K562 (cell line): ENCODE results near the gene NEUROG3. TPM values are rescaled to one million over a fixed set of nuclear protein-coding genes. Genes with fewer than 3 reads are reported as not detected.

ENCODE experiments used
- ATAC-seq: fragments of 200-7000 bp; cut with Tn5 transposase; 3 replicates; pipeline ENCODE4 v1.9.1; 2020; ENCODE audit warnings: moderate library complexity
- BruUV-seq: library from RNA; stranded (reverse); fragments of 400-500 nt; replicated peaks from 2 replicates; lab custom pipeline; 2021; lab: Mats Ljungman, UMichigan
- CTCF ChIA-PET: fragments of 300-600 bp; formaldehyde crosslinking; extraction: SDS; loops from one replicate; lab custom pipeline; 2021; ENCODE audit warnings: low intra/inter-chr PET ratio; lab: Yijun Ruan, JAX
- POLR2A ChIA-PET: fragments of 300-600, 350-650 bp; sonication (Branson Sonifier 250); formaldehyde crosslinking; extraction: SDS; loops from one replicate; lab custom pipeline; 2021; ENCODE audit warnings: antibody characterized with exemption, inconsistent platforms; lab: Yijun Ruan, JAX
- DNase-seq, 4 experiments: peaks; one replicate each; pipeline versions ENCODE4 v3.0.0 to v3.0.0-alpha.2; 2011 to 2018; ENCODE audit warnings: low spot score in 3 of 4, mixed read lengths in 3 of 4; ENCODE audit errors: extremely low read depth in 1 of 4
- FAIRE-seq: peaks from 2 replicates; lab custom pipeline; 2011; peaks lifted over from hg19 to GRCh38; lab: Jason Lieb, UNC
- H2AFZ ChIP-seq: 2 replicates; pipeline ENCODE4 v1.6.0; 2011; ENCODE audit warnings: low read depth, low read length, control low read depth, inconsistent platforms
- H3K27ac ChIP-seq: fragments of 200-600 bp; 3 replicates; pipeline ENCODE4 v1.8.0; 2011; ENCODE audit warnings: low read depth, mild to moderate bottlenecking, control low read depth, inconsistent platforms, low read length, moderate library complexity, mixed read lengths; ENCODE audit errors: extremely low read depth
- H3K27me3 ChIP-seq, 2 experiments: fragments of 300-600 bp in 1 of 2; 2 replicates in 1 of 2; 3 replicates in 1 of 2; pipeline versions ENCODE4 v1.6.0 to v1.8.0; 2011; ENCODE audit warnings: inconsistent platforms in 2 of 2, low read length in 2 of 2, mild to moderate bottlenecking in 1 of 2, mixed read lengths in 1 of 2, moderate library complexity in 1 of 2; ENCODE audit not compliant: control insufficient read depth in 2 of 2, insufficient read depth in 2 of 2
- H3K36me3 ChIP-seq: fragments of 300-600 bp; 3 replicates; pipeline ENCODE4 v1.8.0; 2011; ENCODE audit warnings: mild to moderate bottlenecking, low read length, inconsistent platforms; ENCODE audit not compliant: control insufficient read depth, insufficient read depth
- H3K4me1 ChIP-seq, 2 experiments: fragments of 200-600 bp in 1 of 2; replicated peaks in 1 of 2; 2 replicates in 1 of 2; 3 replicates in 1 of 2; pipeline versions ENCODE4 v1.5.1 to v1.8.0; 2011; ENCODE audit warnings: inconsistent platforms in 2 of 2, low read length in 2 of 2, mild to moderate bottlenecking in 1 of 2, mixed read lengths in 1 of 2, moderate library complexity in 1 of 2; ENCODE audit not compliant: control insufficient read depth in 2 of 2, insufficient read depth in 2 of 2
- H3K4me2 ChIP-seq: 2 replicates; pipeline ENCODE4 v1.6.1; 2011; ENCODE audit warnings: low read length, control low read depth, inconsistent platforms, mixed read lengths; ENCODE audit not compliant: insufficient read depth
- H3K4me3 ChIP-seq: fragments of 200-600 bp; sonication (generic), shearing (Covaris generic); 2 replicates; pipeline ENCODE4 v1.5.1; 2016; ENCODE audit warnings: control low read depth, inconsistent platforms
- H3K79me2 ChIP-seq: fragments of 200-600 bp; 3 replicates; pipeline ENCODE4 v1.8.0; 2011; ENCODE audit warnings: low read length, inconsistent platforms; ENCODE audit not compliant: control insufficient read depth, insufficient read depth
- H3K9ac ChIP-seq, 2 experiments: 2 replicates each; pipeline versions ENCODE4 v1.6.0 to v1.6.1; 2011; ENCODE audit warnings: low read depth in 2 of 2, low read length in 2 of 2, control low read depth in 1 of 2, inconsistent platforms in 1 of 2, mild to moderate bottlenecking in 1 of 2, mixed read lengths in 1 of 2; ENCODE audit not compliant: insufficient read depth in 1 of 2
- H3K9me1 ChIP-seq: one replicate; pipeline ENCODE4 v1.6.0; 2011; ENCODE audit warnings: inconsistent platforms, mild to moderate bottlenecking, low read length, moderate library complexity; ENCODE audit not compliant: control insufficient read depth, insufficient read depth
- H3K9me3 ChIP-seq: replicated peaks from 2 replicates; pipeline ENCODE4 v1.5.1; 2011; ENCODE audit warnings: low read depth, low read length, inconsistent platforms; ENCODE audit not compliant: control insufficient read depth, insufficient read depth
- H4K20me1 ChIP-seq: replicated peaks from 2 replicates; pipeline ENCODE4 v1.6.1; 2011; ENCODE audit warnings: low read length, inconsistent platforms, mixed read lengths; ENCODE audit not compliant: control insufficient read depth, insufficient read depth
- CAMTA2 ChIP-seq: fragments of 250-450 bp; sonication (Bioruptor Pico); conservative IDR thresholded peaks from 2 replicates; pipeline ENCODE4 v1.5.1; 2022
- FOXO4 ChIP-seq: fragments of 450-650 bp; formaldehyde crosslinking; IDR thresholded peaks from 2 replicates; pipeline ENCODE4 v1.4.0; 2020; ENCODE audit warnings: mild to moderate bottlenecking, moderate library complexity
- HNRNPK ChIP-seq: fragments of 200-400 bp; formaldehyde crosslinking; IDR thresholded peaks from one replicate; pipeline ENCODE4 v1.6.1; 2018; ENCODE audit warnings: mild to moderate bottlenecking, low read depth, low read length; ENCODE audit not compliant: poor library complexity, severe bottlenecking
- RBM14 ChIP-seq: fragments of 200-400 bp; formaldehyde crosslinking; IDR thresholded peaks from 2 replicates; pipeline ENCODE4 v1.6.1; 2018; ENCODE audit warnings: low read depth, mild to moderate bottlenecking, low read length, moderate library complexity, borderline replicate concordance; ENCODE audit not compliant: insufficient read depth
- ZNF197 ChIP-seq: fragments of 200-800 bp; sonication (Bioruptor generic); IDR thresholded peaks from 2 replicates; pipeline ENCODE4 v1.6.1; 2016; ENCODE audit warnings: low read depth, missing genetic modification characterization, missing compliant biosample characterization
- WGBS: fragments of 100-300 bp; shearing (Covaris generic); methylation state at CpG from one replicate; pipeline ENCODE4 v1.1.6; 2016; ENCODE audit warnings: low coverage, mixed read lengths; ENCODE audit not compliant: insufficient coverage; ENCODE audit errors: missing lambda C conversion rate; 5-methylcytosine and 5-hydroxymethylcytosine counted together
- in situ Hi-C: fragments of 300-500 bp; cut with MboI; formaldehyde crosslinking; loops from 4 replicates; pipeline ENCODE4 v1.15.0; 2018; ENCODE audit warnings: inconsistent platforms, mixed read lengths
- intact Hi-C: fragments of 100-400 bp; cut with micrococcal nuclease; formaldehyde crosslinking; loops from 2 replicates; pipeline ENCODE4 v1.14.2; 2022
- polyA plus RNA-seq, 8 experiments: library from polyadenylated mRNA; depleted of rRNA in 4 of 8; stranded (reverse) in 5 of 8; unstranded in 3 of 8; fragments of >200 nt; fragmentation: Nextera tagmentation in 2 of 8; fragmentation: Illumina TruSeq in 1 of 8; extraction: Ambion mirVana in 2 of 8; extraction: Trizol in 1 of 8; gene quantifications; 2 replicates each; pipeline versions ENCODE4 v1.2.1 to v1.2.3, GENCODE V29; 2011 to 2014; ENCODE audit warnings: inconsistent platforms in 1 of 8, missing spikeins in 1 of 8
- total RNA-seq, 7 experiments: library from RNA; depleted of rRNA in 6 of 7; stranded (reverse); fragments of >200 nt in 6 of 7; fragmentation: Illumina TruSeq in 2 of 7; extraction: Trizol in 2 of 7; gene quantifications; 2 replicates each; pipeline versions ENCODE4 v1.2.1 to v1.2.3, GENCODE V29; 2011 to 2021; ENCODE audit warnings: low replicate concordance in 1 of 7

The NEUROG3 gene
- total and polyA plus RNA-seq, 9 of the 15 experiments (the other 6 are each of a cell fraction or from before 2014, with no cell fraction given): not detected

GRCh38 chr10:69558559-69558958 lies 14.7 kb downstream of the NEUROG3 start:
- H3K27ac ChIP-seq: no peak overlapping the region
- H4K20me1 ChIP-seq: no peaks in the 10 kb centered on the region; the same call in 1 of the 2 replicates
- H3K4me1 ChIP-seq: no peaks in the 10 kb centered on the region
- no peak for FAIRE-seq
- no peak overlapping the region for H2AFZ ChIP-seq
- H3K79me2 ChIP-seq: no peaks in the 10 kb centered on the region
- no peak overlapping the region for H3K4me3 ChIP-seq
- WGBS: 0% methylated on average over 2 of the region's 2 CpGs
- CTCF ChIA-PET: no interaction called here
- no peak for TF ChIP-seq HNRNPK
- no peak for TF ChIP-seq ZNF197
- no peak for TF ChIP-seq CAMTA2 (CRISPR knock-in tag)
- TF ChIP-seq FOXO4: no peak
- TF ChIP-seq RBM14: no peak
- H3K9me1 ChIP-seq: no peaks in the 10 kb centered on the region
- in situ Hi-C loops (no loop called here), intact Hi-C loops (no loop called here)
- no peak for DNase-seq
- BruUV-seq: no TSS peak
- no peak overlapping the region for H3K4me2 ChIP-seq
- no peaks in the 10 kb centered on the region for H3K9me3 ChIP-seq
- ATAC-seq: no peak
- no peak overlapping the region for H3K9ac ChIP-seq
- no peaks in the 10 kb centered on the region for H3K36me3 ChIP-seq
- POLR2A ChIA-PET: no interaction called here
- peaks cover 9 to 36% of the 10 kb centered on the region in 2 experiments; a peak in 3 of 5 replicates for H3K27me3 ChIP-seq
